IMR-90 (cell line): Measurements from ENCODE around the gene TTLL11.

Experiments
- CEBPB ChIP-seq: IDR thresholded peaks from 2 replicates; pipeline ENCODE4 v1.6.1; 2012; ENCODE audit warnings: low read depth, low read length, improper control_type of control experiment
- CTCF ChIP-seq: conservative IDR thresholded peaks from 2 replicates; pipeline ENCODE4 v1.5.1; 2012; ENCODE audit warnings: mild to moderate bottlenecking, low read depth, low read length, improper control_type of control experiment
- MXI1 ChIP-seq: IDR thresholded peaks from 2 replicates; pipeline ENCODE4 v1.6.1; 2012; ENCODE audit warnings: low read depth, mild to moderate bottlenecking, low read length, moderate library complexity, borderline replicate concordance
- POLR2A ChIP-seq: IDR thresholded peaks from 2 replicates; pipeline ENCODE4 v1.6.1; 2012; ENCODE audit warnings: mild to moderate bottlenecking, low read depth, low read length
- USF2 ChIP-seq: fragments of 150-350 bp; IDR thresholded peaks from 2 replicates; pipeline ENCODE4 v1.6.1; 2017; ENCODE audit warnings: mild to moderate bottlenecking, antibody characterized with exemption, low read length, low read depth

GRCh38 chr9:122030357-122030756 lies 62.8 kb downstream of the TTLL11 start:
- no peak for TF ChIP-seq CTCF
- no peak for TF ChIP-seq MXI1
- no peak for TF ChIP-seq POLR2A
- no peak for TF ChIP-seq USF2
- no peak for TF ChIP-seq CEBPB
